ENCODE results near the gene GRIFIN. TPM values are rescaled to one million over a fixed set of nuclear protein-coding genes. Genes with fewer than 3 reads are reported as not detected.
A peak's percentile ranks its signal among the peaks of the same experiment; 100 is the strongest.

GRIFIN gene, protein sequence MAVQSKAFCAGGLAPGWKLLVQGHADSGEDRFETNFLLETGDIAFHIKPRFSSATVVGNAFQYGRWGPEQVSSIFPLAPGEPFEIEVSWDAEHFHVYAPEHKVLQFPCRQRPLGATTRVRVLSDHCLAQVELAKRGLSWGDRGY
- total RNA-seq (2021; fragmentation: NEBNext Ultra II Directional; extraction: Animal tissue kit (Norgen Biotek cat#: 25700)): not detected
- long read RNA-seq: 0 reads

DNA sequence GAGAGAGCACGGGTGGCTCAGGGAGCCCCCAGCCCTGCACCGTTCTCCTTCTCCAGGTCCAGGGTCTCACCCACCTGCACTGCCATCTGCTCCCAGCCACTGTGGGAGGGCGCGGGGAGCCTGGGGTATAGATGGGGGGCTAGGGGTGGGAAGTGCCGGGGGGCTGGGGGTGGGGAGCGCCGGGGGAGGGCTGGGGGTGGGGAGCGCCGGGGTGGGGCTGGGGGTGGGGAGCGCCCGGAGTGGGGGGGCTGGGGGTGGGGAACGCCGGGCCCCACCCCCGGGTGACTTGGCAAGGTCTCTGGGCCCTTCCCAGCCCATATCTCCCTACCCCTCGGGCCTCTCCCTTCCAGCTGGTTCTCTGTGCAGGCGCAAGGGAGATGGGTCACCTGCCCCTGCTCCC, at the start of gene GRIFIN:
Gene GRIFIN (minus strand): TSS at position 101 of the 400 bp plus-strand sequence. CDS start 15 bp downstream, at position 86.
- H3K27ac Mint-ChIP-seq: no peak within 1 kb of the TSS
- no peak within 1 kb of the TSS for H3K4me3 Mint-ChIP-seq
- no peaks in the 10 kb centered on the region for H3K9me3 Mint-ChIP-seq
- TF ChIP-seq, protein P1, sequence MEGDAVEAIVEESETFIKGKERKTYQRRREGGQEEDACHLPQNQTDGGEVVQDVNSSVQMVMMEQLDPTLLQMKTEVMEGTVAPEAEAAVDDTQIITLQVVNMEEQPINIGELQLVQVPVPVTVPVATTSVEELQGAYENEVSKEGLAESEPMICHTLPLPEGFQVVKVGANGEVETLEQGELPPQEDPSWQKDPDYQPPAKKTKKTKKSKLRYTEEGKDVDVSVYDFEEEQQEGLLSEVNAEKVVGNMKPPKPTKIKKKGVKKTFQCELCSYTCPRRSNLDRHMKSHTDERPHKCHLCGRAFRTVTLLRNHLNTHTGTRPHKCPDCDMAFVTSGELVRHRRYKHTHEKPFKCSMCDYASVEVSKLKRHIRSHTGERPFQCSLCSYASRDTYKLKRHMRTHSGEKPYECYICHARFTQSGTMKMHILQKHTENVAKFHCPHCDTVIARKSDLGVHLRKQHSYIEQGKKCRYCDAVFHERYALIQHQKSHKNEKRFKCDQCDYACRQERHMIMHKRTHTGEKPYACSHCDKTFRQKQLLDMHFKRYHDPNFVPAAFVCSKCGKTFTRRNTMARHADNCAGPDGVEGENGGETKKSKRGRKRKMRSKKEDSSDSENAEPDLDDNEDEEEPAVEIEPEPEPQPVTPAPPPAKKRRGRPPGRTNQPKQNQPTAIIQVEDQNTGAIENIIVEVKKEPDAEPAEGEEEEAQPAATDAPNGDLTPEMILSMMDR (IDR thresholded peaks at IDR 0.05): no peak
- H3K27me3 Mint-ChIP-seq (ENCODE audit: insufficient read depth): peaks cover 10% of the 10 kb centered on the region
- no peak for DNase-seq
- H3K36me3 Mint-ChIP-seq (ENCODE audit: low read depth): no peaks in the 10 kb centered on the region
- H3K4me1 Mint-ChIP-seq (ENCODE audit: low read depth): peaks cover 8% of the 10 kb centered on the region

DNA sequence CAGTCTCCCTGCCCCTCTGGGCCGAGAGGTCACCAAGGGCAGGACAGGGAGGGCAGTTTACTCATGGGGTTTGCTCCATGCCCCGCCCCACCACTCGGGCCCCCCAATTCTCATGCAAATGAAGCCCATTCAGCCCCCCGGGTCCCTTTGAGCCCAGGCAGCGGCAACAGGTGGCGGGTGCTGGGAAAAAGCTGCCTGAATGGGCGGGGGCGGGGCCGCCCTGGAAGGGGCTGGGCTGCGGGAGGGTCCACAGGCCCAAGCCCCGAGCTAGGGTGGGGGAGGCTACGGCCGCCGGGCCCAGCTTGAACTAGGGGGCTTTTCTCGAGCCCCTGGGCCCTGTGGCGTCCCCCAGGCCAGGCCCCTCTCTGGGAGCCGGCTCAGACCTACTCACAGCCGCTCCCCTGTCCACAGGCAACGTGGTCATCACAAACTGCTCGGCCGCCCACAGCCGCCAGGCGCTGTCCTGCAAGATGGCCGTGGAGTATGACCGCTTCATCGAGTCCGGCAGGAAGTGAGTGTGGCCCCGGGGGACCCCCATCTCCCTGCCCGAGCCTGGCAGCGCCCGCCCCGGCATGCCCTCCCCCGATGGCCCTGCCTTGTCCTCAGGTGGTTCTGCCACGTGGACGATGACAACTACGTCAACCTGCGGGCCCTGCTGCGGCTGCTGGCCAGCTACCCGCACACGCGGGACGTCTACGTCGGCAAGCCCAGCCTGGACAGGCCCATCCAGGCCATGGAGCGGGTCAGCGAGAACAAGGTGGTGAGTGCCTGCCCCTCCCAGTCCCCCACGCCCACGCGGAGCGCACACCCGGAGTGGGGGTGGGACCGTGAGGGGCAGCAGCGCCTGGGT, 48.8 kb upstream of the GRIFIN start:
- Mint-ChIP-seq H3K27me3 (ENCODE audit: insufficient read depth) (peaks cover 2% of the 10 kb centered on the region), H3K9me3 (no peaks in the 10 kb centered on the region), H3K4me1 (ENCODE audit: low read depth) (peaks cover 45% of the 10 kb centered on the region), H3K4me3 (no peak overlapping the region), H3K36me3 (ENCODE audit: low read depth) (no peaks in the 10 kb centered on the region; the same call in 1 of the 2 replicates), H3K27ac (no peak overlapping the region)
- no peak for DNase-seq
- TF ChIP-seq, protein P1 (IDR thresholded peaks at IDR 0.05): no peak

DNA sequence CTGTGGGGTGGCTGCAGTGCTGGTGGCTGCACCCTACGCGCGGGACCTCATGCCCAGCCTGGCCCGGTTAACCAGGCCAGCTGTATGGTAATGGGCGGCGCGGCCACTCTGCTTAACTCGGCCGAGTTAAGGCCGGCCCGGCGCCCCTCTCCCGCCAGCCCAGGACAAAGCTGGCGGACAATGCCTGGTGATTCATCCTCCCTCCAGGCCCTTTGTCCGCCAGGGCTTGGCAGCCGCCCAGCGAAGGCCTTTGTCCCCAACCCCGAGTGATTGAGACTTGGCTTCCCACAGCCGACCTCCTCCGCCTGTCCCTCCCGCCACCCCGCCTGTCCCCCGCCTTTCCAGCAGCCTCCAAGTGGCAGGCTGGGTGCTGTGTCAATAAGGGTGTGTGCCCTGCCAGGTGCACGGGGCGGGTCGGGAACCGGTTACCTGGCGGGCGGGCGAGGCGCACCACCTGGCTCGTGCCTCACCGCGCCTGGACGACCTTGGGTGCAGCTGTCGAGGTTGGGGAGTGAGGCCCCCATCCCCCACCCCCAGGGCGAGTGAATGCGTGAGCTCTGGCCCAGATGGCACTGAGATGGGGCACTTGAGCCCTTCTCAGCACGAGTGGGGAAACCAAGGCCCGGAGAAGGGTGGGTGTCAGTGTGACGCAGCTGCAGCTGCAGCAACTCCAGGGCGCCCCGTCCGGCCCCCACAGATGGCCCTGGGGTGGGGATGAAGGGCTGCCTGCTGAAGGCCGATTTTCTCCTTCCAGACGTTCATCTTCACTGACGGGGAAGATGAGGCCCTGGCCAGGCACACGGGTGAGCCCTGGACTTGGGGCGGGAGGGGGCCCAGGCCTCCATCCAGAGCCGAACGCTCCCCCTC, 48.0 kb upstream of the GRIFIN start:
- TF ChIP-seq, protein P1 (IDR thresholded peaks at IDR 0.05): no peak
- H3K9me3 Mint-ChIP-seq: no peaks in the 10 kb centered on the region
- DNase-seq: peak; percentile 65
- peak overlapping the region; percentile 26; the same call in 1 of the 2 replicates for H3K27ac Mint-ChIP-seq
- H3K4me1 Mint-ChIP-seq (ENCODE audit: low read depth): peaks cover 42% of the 10 kb centered on the region
- H3K36me3 Mint-ChIP-seq (ENCODE audit: low read depth): no peaks in the 10 kb centered on the region; the same call in 1 of the 2 replicates
- peaks cover 2% of the 10 kb centered on the region for H3K27me3 Mint-ChIP-seq (ENCODE audit: insufficient read depth)
- H3K4me3 Mint-ChIP-seq: peak overlapping the region; percentile 57

DNA sequence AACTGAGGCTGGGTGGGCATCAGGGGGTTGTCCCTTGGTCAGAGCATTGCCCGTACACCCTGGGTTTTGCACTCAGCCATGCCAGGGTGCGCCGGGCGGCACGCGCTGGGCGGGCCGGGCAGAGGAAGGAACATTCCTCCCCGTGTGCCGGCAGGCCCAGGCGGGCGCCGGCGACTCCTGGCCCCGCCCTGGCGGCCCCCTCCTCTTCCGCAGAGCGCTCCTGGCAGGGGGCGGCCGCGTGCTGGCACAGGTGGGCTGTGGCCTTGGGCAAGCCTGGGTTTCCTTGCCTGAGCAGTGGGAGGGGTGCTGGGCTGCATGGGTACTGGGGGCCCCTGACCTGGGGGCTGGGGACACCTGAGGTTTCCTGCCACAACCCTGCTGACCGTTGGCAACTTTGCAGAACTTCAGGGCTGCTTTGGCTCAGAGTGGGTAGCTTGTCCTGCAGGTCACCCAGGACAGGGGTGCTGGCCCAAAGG, 47.3 kb upstream of the GRIFIN start:
- H3K4me3 Mint-ChIP-seq: peak overlapping the region; percentile 91
- peaks cover 42% of the 10 kb centered on the region for H3K4me1 Mint-ChIP-seq (ENCODE audit: low read depth)
- no peaks in the 10 kb centered on the region for H3K9me3 Mint-ChIP-seq
- H3K27ac Mint-ChIP-seq: peak overlapping the region; percentile 81
- TF ChIP-seq, protein P1 (IDR thresholded peaks at IDR 0.05): no peak
- H3K36me3 Mint-ChIP-seq (ENCODE audit: low read depth): no peaks in the 10 kb centered on the region; the same call in 1 of the 2 replicates
- H3K27me3 Mint-ChIP-seq (ENCODE audit: insufficient read depth): peaks cover 2% of the 10 kb centered on the region
- no peak for DNase-seq

DNA sequence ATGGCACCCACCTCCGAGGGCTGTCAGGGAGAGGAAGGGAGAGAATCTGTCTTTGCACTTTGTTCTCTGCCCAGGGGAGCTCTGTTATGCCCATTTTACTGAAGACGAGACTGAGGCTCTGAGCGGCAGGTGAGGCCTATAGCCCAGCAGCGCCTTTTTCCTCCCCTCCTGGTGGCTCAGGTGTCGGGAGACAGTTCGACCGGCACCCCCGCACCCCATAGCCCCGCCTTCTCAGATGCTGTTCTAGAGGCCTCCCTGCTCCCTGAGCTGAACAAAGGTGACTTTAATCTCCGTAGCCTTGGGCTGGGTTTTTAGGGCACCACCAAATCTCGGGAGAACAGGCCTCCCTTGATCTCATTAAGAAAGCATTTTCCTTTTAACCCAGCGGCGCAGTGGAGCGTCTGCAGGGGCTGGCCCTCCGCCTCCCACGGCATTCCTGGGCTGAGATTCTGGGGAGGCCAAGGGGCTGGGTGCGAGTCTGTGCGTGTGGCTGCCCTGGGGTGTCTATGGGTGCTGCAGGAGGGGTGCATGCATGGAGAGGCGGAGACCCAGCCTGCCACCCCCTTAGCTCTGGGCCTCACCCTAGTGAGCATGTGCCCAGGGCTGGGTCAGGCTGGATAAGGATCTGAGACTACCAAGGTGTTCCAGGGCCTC, 46.7 kb upstream of the GRIFIN start:
- Mint-ChIP-seq H3K36me3 (ENCODE audit: low read depth) (no peaks in the 10 kb centered on the region; the same call in 1 of the 2 replicates), H3K9me3 (no peaks in the 10 kb centered on the region), H3K27ac (peak overlapping the region; percentile 81), H3K4me1 (ENCODE audit: low read depth) (peaks cover 41% of the 10 kb centered on the region), H3K4me3 (peak overlapping the region; percentile 91), H3K27me3 (ENCODE audit: insufficient read depth) (peaks cover 2% of the 10 kb centered on the region)
- peak; percentile 79 for DNase-seq
- TF ChIP-seq, protein P1 (IDR thresholded peaks at IDR 0.05): no peak
